HL-60/S4 (cell line): ENCODE results near the gene PPM1J.
"Not testable (repeated sequence)": the region's sequence is repeated elsewhere in the genome, so short reads cannot be mapped to it uniquely, and the experiment has no call there.

Experiments
- in situ Hi-C: fragments of 300-500 bp; cut with MboI; formaldehyde crosslinking; loops from 2 replicates; pipeline ENCODE4 v1.14.3; 2022; ENCODE audit warnings: low sequenced_read_pairs

The PPM1J gene

DNA sequence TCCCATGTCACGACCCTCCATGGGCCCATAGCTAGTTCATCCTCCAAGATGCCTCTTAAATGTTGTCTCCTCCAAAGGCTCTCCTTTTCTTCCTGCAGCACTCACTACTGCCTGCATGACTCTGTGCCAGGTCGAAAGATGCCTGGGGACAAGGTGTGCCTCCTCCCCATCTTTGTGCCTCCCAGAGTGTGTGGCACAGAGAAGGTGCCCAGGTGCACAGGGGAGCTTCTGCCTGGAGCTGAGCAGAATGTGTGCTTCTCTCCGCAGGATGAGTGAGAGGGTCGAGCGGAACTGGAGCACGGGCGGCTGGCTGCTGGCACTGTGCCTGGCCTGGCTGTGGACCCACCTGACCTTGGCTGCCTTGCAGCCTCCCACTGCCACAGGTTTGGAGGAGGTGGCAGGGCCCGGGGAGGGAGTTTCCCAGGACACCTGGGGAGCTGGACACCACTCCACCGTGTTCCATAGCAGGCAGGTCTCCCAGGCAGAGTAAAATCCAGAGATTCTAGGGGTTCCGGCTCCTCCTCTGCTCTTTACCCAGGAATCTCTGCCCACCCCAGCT lies 6.9 kb upstream of the PPM1J start:
- in situ Hi-C loops: no loop called here

DNA sequence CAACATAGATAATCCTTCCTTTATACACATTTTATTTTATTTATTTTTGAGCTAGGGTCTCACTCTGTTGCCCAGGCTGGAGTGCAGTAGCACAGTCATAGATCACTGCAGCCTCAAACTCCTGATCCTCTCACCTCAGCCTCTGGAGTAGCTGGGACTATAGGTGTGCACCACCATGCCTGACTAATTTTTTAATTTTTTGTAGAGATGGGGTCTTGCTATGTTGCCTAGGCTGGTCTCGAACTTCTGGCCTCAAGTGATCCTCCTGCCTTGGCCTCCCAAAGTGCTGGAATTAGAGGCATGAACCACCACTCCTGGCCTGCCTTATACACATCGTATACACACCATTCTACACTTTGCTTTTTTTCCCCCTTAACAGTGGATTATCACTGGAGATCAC lies 6.2 kb upstream of the PPM1J start:
- in situ Hi-C loops: not testable (repeated sequence)

DNA sequence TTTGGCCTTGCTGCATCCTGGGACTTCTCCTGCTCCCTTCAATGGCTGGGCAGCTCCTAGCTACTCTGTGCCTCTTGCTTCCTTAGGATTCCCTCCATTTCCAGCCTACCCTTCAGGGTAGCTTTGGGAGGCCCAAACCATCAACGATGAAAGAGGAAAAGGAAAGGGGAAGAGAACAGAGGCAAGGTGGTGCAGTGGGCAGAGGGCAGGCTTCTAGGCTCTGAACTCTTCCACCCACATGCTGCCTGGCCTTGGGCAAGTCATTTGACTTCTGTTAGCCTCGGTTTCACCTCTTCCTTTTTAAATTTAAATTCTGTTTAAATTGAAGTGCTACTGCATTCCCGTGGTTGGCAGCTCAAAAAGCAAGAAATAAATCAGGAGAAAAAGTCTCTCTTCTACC lies 5.7 kb upstream of the PPM1J start:
- in situ Hi-C loops: no loop called here

DNA sequence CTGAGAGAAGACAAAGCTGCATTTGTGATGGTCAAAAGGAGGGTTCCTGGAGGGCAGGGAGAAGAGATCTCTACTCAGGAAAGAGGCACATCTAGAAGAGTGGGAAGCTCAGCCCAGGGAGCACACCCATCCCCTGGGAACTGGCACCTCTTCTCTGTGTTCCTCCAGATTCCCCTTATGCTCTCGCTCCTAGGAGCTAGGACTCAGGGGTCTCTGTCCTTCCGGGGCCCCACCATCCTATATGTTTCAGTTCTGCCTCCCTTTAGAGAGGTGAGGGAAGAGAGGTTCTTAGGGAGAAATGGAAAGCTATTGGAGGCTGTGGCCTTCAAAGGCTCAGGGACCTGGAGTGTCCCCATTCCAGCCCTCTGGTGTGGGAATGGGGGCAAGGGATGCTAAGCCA lies 4.6 kb upstream of the PPM1J start:
- in situ Hi-C loops: no loop called here

DNA sequence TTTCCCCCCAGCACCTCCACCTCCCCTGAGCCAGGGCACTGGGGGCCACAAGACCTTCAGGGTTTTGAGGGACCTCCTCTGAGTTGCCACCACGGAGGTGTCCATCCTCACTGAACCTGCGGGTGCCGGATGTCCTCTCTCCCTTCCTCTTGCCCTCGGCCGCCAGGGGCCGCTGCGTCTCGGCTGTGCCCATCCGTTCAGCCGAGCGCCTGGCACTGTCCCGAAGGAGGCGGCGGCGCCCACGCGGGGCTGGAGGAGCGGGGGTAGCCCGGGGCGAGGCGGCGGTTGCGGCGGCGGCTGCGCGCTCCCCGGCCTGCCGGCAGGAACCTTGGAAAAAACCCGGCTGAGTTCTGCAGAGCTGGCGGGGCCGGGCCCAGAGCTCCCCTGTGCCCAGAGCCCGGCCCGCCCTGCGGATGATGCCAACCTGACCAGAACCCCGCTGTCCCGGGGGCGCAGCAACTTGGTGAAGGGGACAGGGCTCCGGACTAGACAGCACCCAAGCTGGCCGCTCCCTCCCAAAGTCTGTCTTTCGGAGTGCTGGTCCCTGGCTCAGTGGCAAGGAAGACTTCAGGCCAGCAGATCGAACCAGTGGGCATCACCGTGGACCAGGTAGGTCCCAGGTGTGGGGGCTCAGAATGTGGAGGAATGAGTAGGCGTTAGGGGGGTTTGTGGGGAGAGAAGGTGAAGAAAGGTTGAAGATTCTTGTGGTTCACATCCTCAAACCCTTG lies 3.7 kb upstream of the PPM1J start:
- in situ Hi-C loops: no loop called here

DNA sequence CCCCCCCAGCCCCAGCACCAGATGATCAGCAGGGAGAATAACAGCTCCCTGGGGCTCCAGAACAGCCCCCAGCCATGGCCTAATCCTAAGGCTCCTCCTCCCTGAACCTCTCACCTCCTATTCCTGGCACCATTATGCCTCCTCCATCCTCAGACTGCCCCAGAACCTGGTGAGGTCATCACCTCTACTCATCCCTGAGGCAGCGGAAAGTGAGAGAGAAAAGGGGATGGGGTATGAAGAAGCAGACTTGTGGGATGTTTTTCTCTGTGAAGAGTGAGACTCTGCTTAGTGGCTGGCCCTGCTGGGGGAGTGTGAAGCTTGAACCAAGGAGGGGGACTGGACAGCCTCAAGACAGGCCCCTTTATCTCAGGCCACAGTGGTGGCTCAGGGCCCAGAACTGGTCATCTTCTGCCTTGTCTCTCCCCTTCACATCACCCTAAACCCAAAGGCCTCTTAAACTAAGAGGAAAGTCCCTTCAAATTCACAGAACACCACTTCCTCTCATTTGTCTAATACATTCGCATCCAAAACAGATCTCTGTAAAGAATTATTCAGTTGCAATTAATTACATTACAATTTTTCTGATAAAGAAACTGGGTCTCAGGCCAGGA lies 2.2 kb upstream of the PPM1J start:
- in situ Hi-C loops: no loop called here

DNA sequence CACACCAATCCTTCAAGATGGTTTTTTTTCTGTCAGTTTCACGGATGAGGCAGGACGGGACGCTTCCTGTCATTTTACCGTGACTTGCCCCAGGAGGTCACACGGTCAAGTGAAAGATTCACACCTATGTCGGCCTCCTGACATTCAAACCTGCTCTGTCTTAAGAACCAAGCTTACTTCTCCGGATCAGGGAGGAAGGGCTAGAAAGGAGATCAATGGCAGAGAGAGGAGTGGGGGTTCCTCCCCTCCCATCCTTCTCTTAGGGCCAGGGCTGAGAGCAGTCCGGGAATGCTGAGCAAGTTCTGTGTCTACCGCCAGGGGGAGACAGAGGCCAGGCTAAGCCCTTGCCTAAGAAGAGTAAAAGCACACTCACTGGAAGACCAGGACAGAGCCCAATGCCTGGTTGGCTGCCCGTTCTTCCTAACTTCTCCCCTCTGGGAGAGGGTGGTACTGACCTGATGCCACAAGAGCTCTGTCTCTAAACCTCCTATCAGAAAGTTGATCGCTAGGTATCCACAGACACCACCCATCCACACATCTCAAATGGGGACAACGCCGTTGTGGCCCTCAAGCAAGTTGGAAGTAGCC lies 1.1 kb upstream of the PPM1J start:
- in situ Hi-C loops: no loop called here

DNA sequence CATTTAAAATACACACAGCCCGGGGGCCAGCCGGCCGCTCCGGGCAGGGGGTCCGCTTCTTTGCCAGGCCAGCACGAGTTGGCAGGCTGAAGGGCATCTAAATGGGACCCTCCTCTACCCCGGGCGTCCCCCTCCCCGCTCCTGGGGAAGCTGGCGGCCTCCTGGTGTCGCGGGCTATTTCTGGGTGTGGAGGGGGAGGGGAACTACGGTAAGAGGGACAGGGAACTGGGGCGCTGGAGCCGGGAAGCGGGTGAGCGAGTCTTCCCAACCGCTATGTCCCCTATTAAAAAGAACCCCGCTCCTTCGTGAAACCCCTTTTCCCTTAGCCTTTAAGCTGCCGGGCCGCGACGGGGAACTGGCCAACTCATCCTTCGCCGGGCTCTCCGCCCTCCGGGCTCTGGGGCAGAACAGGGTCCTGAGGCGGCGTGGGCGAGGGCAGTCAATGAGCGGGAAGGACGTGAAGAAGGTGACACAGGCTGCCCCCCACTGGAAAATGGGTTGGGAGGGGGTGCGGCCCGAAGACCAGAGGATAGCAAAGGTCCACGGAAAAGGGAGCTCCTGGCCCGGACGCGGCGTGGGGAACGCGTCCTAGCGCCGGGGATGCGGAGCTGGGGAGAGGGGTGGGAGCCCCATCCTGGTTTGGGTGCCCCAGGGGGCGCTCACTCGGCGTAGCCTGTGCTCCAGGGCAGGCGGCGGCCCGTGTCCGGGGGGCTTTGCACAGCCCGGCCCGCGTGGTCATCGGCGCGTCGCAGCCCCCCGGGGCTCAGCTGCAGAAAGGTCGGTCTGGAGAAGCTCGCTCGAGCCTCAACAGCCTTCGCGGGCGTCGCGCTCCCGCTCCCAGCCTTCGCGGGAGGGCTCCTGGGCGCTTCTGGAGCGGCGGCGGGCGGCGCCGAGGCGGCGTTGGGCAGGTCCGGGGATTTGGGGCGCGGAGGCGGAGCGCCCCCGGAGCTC lies 544 bp downstream of the PPM1J start:
- in situ Hi-C loops: loop anchor here (5.0 kb wide), 1 partner anchor 93 kb away; no protein-coding TSS in a partner anchor

DNA sequence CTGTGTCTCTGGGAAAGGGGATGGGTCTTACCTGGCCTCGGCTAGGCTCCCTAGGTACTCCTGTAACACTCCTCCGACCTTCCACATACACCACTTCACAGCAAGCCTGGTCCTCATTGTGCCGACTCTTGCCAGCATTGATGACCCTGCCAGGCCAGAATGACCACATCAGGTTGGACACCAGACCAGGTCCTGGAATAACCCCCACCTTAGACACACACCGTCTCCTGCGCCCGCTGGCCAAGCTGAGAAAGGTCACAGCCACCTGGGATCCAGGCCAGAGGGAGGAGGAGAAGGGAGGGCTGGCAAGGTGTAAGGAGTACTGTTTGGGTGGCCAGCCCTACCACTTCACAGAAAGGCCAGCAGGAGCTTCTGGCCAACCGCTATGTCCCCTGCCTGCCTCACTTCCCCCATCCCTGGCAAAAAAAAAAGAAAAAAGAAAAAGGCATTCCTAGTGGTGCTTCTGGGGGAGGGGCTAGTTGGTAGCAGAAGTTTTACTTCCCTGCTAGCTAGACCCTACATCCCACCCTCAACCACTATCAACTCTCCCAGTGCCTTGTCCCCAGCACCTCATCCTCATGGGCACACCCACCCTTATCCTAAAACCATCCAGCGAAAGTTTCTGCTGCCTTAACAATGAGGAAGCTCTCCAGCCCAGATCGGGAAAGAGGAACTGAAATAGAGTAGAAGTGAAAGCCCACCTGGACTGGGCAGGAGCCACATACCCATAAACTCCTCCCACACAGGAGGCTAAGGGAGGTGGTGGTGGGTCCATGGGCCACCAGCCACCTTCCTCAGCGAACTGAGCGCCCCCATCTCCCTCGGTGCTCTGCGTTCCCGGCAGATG lies 1.4 kb downstream of the PPM1J start:
- in situ Hi-C loops: loop anchor here (5.0 kb wide), 1 partner anchor 94 kb away; no protein-coding TSS in a partner anchor

DNA sequence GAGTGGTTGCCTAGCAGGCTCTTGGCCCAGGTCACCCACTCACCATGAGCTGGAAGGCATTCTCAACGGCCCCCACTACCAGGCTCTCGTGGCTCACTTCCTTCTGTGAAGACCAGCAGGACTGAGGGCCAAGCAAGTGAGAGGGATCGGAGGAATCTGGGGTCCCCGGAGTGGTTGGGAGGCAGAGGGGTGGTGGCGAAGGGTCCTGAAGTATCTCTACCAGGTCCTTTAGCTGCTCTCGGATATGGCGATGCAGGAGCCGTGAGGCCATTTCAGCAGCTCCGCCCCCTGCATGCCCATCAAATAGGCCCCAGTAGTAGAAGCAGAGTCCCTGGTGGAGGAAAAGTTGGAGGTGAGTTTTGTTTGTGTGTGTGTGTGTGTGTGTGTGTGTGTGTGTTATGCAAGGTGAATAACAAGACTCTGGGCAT lies 2.4 kb downstream of the PPM1J start:
- in situ Hi-C loops: loop anchor here (5.0 kb wide), 1 partner anchor 95 kb away; no protein-coding TSS in a partner anchor

DNA sequence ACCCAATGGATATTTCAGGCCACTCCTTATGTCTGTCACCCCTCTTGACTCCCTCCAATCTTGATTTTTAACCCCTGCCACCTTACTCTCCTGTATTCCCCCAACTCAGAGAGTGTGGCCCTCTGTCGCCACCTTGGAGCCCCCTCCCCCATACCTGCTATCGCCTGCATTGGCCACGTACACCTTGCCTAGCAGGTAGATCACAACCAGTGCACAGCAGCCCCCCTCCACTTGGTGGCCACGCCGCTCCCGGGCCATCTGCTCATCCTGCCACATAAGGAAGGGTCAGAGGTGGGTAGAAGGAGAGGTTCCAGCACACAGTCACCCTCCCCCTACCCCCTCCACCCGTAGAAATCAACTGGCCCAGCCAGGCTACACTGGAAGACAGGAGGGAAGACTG lies 2.9 kb downstream of the PPM1J start:
- in situ Hi-C loops: loop anchor here (5.0 kb wide), 1 partner anchor 95 kb away; no protein-coding TSS in a partner anchor

DNA sequence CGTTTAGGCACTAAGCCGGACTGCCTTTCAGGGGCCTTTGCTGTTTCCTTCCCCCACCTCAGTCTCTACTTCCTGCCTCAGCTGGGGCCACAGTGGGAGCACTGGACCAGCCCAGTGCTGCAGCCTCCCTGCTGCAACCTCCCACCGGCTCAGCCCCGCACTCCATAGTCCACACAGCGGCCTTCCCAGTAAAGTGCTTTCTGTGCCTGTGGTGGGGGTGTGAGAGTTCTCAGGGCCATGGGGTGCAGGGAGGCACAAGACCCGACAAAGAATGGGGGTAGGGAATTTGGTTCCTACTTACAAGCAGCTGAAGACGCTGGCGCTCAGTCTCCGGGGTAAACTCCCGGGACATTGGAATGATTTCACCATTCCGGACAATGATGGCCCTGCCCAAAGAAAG lies 3.5 kb downstream of the PPM1J start:
- in situ Hi-C loops: loop anchor here (5.0 kb wide), 1 partner anchor 96 kb away; no protein-coding TSS in a partner anchor

DNA sequence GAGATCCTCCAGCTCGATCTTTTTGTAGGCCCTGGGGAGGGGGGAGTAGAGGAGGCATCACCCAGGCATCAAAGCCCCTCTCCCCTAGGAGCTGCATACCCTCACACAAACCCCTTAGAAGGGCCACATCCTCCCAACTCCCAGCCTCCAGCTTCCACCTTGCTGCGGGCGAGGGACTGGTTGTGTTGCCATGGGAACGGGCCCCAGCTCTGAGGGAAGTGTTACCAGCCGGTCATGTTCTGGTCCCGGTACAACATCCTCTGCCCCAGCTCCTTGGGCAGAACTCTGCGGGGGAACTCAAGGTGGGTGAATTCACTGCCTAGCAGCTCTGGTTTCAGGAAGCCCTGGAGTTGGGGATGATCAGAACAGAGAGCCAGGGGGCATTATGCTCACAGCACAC lies 4.1 kb downstream of the PPM1J start:
- in situ Hi-C loops: loop anchor here (5.0 kb wide), 1 partner anchor 96 kb away; no protein-coding TSS in a partner anchor

DNA sequence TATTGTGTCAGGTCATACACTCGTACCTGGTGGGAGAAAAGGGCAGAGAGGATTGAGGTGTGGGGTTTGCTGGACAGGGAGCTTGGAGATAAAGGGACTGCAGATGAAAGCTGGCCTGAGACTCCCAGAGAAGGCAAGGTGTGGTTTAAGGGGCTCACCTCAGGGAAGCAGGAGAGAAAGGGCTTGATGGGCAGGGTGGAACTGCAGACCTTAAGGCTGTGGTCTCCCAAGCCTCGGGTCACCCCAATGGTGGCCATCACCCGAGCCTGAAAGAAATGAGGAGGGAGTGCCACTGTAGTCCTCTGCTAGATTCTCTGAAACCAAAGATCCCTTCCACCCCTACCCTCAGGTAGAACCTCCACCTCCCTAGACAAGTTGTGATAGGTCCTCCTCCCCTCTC lies 4.5 kb downstream of the PPM1J start:
- in situ Hi-C loops: loop anchor here (5.0 kb wide), 1 partner anchor 97 kb away; no protein-coding TSS in a partner anchor

DNA sequence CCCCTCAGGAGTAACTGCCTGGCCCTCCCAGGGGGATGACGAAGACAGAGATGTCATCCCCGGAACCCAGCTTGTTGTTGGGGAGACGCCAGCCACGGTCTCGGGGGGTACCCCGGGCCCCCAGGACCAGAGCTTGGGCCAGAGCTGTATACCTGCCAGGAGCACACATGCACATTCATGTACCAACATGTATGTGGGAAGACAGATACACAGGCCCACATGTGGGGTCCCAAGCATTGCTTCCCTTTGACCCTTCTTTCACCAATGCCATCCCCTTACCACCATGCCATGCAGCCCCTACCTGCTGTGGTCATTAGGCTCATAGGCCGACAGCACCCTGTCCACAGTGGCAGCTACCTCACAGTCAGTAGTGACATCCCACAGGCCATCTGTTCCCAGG lies 5.0 kb downstream of the PPM1J start:
- in situ Hi-C loops: loop anchor here (5.0 kb wide), 1 partner anchor 97 kb away; no protein-coding TSS in a partner anchor

DNA sequence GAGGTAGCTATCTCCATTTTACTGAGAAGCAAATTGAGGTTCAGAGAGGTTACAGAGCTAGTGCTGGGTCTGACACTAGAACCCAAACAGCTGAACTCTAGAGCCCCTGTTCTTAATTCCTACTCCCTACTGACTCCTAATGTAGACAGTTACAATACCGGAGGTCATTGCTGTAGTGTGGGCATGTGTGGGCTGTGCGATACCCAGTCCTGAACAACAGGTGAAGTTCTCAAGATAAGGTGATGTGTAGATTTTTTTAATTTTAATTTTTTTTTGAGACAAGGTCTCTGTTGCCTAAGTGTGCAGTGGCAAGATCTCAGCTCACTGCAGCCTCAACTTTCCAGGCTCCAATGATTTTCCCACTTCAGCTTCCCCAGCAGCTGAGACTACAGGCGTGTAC lies 6.6 kb downstream of the PPM1J start:
- in situ Hi-C loops: loop anchor here (5.0 kb wide), 2 partner anchors 91 to 316 kb away; partner anchors contain the start of genes CAPZA1 and ST7L

DNA sequence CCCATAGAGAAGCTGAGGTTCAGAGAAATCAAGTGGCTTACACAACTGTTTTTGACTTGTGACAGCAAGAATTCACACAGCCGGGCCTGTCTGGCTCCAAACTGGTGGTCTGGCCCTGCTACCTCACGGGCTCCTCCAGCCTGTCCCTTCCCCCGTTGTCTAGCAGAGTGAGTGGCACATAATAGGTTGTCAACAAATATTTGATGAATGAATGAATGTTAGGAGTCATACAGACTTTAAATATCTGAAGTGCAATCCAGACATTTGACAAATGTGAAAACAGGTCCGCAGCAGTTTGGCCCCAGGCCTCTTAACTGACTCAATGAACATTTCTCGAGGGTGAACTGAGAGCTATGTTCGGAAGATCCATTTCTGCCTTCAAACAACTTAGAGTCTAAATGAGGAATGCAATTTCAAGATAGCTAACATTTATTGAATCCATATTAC lies 7.1 kb downstream of the PPM1J start:
- in situ Hi-C loops: loop anchor here (5.0 kb wide), 2 partner anchors 91 to 316 kb away; partner anchors contain the start of genes CAPZA1 and ST7L

DNA sequence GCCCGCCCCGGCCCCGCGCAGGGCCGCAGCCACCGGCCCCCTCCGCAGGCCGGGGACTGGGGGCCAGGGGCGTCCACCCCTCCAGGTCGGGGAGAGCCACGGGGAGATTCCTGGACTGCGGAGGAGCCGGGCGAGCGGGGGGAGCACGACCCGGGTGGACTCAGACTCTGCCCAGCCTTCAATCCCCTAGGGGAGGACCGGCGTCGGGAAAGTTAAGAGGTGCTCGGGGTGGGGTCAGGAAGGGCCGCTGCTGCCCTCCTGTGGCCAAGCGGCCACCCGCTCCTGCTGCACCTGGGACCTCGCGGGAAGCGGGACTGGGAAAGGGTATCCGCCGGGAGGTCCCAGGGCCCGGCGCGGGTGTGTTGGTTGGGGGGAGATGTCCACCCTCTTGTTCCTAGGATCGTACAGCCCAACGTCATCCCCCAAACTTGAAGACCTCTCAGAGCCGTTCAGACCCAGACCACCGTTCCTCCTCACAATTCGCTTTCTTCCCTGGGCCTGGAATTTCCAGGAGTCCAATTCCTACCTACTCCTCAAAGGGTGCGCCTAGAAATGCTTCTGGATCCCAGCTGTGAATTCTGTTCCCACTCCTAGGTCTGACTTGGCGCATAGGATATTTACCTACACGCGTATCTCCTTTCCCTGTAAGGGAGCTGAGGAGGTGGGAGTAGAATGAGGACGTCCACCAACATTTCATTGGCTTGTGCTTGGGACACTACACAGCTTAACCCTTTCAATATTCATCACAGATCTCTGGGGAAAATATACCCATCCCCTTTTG lies 7.7 kb downstream of the PPM1J start:
- in situ Hi-C loops: loop anchor here (5.0 kb wide), 2 partner anchors 90 to 315 kb away; partner anchors contain the start of genes CAPZA1 and ST7L
